AG08395 (cell line): ENCODE measurements around the gene UGT1A1.

ENCODE experiments used
- DNase-seq: peaks from one replicate; pipeline ENCODE4 v3.0.0; 2012; ENCODE audit warnings: mixed read lengths, low spot score

UGT1A1 gene

GRCh38 chr2:233817361-233817911, 57.4 kb downstream of the UGT1A1 start:
- no peak for DNase-seq

GRCh38 chr2:233817995-233818638, 58.0 kb downstream of the UGT1A1 start:
- no peak for DNase-seq

GRCh38 chr2:233818639-233819621, 58.9 kb downstream of the UGT1A1 start:
- no peak for DNase-seq

- DNase-seq = peak; percentile 27
Measured at GRCh38 chr2:233819884-233820773, 60.1 kb downstream of the UGT1A1 start.

GRCh38 chr2:233820774-233821105, 60.7 kb downstream of the UGT1A1 start:
- DNase-seq = no peak

GRCh38 chr2:233821196-233821595, 61.1 kb downstream of the UGT1A1 start:
- no peak for DNase-seq

GRCh38 chr2:233821709-233822100, 61.6 kb downstream of the UGT1A1 start:
- no peak for DNase-seq

- no peak for DNase-seq
Measured at GRCh38 chr2:233822101-233822771, 62.2 kb downstream of the UGT1A1 start.
